HG03103 (cell line): ENCODE data around the gene RMC1.
"Not testable (repeated sequence)": the region's sequence is repeated elsewhere in the genome, so short reads cannot be mapped to it uniquely, and the experiment has no call there.

Experiments used
- ATAC-seq: cut with Tn5 transposase; IDR thresholded peaks from one replicate; pipeline ENCODE4 v1.9.1; 2021; ENCODE audit warnings: low read depth; ENCODE audit not compliant: unreplicated experiment

Gene RMC1

DNA sequence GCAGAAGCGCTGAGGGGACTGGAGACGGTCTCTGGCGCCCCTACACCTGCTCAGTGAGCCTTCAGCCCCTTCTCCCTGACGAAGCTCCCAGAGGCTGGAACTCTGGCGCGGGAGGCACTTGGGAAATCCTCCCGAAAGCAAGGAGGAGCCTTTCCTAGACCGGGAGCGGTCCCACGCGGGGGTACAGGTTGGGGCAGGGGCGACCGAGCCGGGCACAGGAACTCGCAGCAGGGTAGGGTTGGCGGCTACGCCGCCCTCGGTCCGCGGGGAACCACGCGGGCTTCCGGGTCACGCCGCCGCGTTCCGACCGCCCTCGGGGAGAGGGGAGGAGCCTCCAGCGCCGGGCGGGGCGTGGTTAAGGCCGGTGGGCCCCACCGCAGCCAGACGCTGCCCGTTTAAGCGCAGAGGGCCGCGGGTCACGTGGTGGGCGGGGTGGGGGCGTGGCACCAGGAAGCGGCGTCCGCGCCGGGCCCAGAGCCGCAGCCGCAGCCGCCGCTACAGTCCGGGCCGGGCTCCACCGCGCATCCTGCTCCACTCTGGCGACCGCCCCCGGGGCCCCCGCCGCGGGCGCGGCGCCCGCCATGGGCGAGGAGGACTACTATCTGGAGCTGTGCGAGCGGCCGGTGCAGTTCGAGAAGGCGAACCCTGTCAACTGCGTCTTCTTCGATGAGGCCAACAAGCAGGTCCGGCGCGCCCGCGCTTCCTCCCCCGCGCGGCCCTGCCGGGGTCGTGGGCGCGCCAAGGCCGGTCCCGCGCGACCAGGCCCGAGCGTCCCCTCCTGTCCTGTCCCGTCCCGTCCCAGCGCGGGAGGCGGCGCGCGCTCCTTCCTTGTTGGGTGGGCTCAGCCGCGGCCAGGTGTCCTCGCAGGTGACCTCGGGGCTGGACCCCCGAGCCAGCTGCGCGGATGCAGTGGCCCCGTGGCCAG is at the start of gene RMC1:
Gene RMC1 (plus strand): TSS at position 474 of the 925 bp plus-strand sequence. CDS start 108 bp downstream, at position 582.
- ATAC-seq = peak; percentile 68

DNA sequence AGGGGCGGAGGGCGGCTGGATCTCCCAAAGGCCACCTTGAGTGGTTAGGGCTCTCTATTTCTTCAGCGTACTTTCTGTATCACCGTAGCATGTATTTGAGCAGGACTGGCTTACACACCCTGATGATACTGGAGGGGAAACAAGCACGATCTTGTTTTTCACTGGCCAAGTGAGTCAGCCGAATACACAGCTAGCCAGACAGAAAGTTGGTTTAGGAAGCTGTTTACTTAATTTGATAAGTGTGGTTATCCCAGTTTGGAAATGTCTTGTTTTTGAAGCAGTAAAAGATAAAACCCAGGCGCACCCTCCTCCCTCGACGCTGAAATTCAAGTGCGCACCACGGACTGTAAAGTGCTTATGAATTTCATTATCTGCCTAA is 49.6 kb upstream of the RMC1 start:
- no peak for ATAC-seq

DNA sequence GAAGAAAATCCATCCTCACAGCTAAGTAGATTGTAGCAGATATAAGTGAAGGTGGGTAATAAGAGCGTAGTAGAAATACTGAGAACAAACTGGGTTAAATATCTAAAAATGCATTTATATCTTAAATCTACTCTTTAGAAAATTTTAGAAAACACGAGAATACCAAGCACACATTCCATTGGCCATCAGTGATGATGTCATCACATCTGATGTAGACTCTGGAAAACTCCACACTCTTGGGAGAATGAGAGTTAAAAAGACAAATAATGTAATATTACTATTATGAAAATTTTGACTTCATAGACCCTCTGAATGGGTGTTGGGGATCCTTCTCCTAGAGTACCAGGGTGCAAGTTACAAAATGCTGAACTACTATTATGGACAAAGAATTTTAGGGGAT is 46.5 kb upstream of the RMC1 start:
- no peak for ATAC-seq

DNA sequence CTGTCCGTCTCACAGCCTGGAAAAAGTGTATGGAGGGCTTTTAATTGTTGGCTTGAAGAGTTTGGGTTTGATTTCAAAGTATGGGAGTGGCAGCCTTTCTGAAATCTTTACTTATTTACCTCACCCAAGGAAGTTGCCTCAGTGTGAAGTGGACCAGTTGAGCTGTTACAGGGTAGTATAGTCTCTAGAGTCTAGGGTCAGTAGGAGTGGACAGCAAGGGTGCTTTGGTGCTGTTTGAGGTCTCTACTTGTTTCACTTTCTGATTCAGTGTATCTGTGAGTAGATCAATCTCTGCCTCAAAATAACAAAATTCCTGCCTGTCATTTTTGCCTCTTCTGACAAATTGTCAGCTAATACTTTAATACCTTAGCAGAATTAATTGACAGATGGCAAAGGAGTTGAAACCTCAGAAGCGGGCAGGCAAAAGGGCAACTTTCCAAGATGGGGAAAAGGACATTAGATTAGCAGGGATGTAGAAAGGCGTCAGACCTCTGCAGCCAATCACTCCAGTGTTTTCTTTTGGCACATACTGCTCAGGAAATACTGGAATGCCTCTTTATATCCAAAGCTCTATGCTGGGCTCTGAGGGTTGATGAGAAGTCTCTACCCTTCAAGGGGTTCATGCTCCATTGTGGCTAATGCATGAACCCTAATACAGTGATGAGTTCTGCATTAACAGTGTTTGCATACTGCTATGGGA is 44.3 kb upstream of the RMC1 start:
- no peak for ATAC-seq

DNA sequence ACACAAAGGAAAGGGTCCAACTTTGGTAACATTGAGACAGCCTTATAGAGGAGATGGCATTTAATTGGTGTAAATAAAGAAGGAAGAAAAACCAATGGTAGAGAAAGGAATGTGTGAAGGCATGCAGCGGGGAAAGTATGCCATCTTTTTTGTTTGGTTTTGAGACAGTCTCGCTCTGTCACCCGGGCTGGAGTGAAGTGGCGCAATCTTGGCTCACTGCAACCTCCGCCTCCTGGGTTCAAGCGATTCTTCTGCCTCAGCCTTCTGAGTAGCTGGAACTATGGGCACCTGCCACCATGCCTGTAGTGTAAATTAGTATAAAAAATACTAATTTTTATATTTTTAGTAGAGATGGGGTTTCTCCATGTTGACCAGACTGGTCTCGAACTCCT is 43.8 kb upstream of the RMC1 start:
- no peak for ATAC-seq

DNA sequence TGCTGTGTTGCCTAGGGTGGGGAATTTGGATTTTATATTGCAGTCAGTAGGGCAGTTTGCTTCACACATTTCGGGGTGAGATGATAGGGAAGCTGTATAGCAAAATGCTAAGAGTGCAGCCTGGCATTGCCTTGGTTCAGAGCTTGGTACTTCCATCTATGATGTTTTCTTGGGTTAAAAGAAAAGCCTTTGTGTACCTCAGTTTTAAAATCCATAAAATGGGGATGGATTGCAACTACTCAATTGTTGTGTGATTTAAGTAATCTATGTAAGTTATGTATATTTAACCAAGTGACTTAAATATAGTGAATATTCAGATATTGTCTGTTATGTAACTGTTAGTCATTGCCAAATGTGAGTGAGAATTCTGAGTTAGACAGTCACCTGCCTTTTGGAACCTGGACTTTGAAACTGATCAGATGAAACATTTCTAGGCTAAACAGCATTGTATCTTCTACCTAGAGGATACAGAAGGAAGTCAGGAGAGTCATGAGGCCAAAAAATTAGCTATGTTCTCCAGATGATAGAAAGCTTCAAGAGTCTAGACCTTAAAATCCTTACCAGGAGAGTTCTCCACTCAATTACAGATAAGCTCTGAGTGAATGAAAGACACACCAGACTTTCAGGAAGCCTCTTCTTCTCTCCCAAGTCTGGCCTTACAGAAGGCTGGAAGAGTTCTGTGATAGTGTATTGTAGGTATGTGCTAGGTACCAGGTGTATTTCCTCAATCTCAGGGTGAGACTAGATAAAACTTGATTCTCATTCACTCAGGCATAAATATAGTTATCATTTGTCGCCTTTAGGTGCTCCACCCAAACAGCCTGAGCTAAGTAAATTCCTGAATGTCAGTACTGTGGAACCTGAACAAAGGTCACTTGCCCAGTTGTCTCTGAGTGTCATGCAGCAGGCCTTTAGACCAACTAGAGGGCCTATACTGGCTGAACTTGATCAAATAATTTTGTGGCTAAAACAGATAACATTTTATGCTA is 42.7 kb upstream of the RMC1 start:
- no peak for ATAC-seq

DNA sequence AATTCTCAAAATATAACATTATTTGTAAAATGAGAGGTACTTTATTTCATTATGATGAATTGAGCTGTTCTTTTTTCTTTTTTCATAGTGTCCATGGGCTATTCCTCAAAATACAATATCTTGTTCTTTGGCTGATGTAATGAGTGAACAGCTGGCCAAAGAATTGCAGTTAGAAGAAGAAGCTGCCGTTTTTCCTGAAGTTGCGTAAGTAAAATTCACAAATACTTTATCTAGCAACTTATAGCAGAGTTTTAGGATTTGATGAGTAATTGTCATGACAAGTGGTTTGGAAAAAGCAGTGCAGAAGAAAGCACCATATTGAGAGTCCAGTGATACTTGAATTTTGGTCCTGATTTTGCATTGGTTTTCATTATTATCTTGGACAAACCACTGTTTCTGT is 40.4 kb upstream of the RMC1 start:
- ATAC-seq = no peak

DNA sequence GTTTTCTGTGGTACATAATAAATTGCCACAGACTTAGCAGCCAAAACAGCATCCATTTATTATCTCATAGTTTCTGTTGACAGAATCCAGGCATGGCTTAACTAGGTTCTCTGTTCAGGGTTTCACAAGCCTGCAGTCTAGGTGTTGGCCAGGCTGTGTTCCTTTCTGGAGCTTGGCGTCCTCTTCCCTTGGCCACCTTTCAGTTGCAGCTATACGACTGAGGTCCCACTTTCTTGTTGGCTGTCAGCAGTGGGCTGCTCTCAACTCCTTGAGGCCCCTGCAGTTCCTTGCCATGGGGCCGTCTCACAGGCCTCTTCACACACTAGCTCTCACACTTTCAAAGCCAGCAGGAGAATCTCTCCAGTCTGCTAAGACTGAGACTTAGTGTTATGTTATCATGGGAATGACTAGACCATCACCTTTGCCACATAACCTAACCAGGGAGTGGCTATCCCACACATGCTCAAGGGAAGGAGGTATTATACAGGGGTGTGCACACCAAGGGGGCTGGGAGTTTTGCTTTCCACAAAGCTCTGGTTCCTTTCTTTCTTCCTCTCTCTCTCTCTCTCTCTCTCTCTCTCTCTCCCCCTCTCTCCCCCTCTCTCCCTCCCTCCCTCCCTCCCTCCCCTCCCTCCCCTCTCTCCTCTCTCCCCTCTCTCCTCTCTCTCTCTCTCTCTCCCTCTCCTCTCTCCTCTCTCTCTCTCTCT is 34.4 kb upstream of the RMC1 start:
- ATAC-seq = no peak

DNA sequence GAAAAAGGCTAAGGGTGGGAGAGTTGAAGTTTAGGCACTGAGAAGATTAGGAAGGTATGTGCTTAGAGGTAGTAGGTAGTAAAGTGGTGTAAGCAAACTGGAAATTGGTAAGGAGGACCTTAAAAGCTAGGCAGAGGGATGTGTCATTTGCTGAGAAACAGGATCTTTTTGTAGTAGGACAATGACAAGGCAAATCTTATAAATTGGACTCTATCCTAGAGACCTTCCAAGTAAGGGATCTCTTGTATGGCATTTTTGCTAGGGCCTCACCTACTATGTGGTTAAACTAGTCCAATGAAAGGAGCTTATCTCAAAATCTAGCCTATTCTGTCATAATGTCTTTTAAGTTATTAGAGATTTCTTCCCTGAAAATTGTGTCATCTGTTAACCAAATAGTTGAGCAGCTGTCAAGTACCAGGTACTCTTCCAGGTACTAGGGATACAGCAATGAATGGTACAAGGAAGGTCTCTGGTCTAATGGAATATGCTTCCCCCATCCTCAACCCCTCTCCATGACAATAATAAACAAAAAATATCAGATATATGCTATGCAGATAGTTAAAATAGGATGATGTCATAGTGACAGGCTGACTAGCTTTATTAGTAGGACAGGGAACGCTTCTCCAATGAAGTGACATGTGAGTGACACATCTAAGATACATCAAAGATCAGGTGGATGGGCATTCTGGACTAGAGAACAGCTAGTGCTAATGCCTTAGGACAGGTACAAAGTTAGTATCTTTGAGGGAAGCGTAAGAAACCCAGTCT is 32.5 kb upstream of the RMC1 start:
- ATAC-seq = no peak

DNA sequence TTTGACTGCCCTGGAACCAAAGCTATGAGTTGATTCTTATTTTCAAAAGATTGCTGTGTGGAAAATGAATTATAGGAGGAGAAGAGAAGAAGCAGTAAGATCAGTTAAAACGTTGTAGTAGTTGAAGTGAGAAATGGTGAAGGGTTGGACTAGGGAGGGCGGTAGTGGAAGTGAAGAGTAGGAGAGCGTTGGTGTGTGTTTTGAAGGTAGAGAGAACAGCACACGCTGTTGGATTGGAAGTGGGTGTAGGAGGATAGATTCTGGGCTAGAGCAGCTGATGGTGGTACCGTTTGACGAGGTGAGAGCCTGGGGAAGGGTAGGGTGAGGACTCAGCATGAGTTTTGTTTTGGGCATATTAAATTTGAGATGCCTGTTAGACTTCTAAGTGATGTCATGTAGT is 31.8 kb upstream of the RMC1 start:
- no peak for ATAC-seq

DNA sequence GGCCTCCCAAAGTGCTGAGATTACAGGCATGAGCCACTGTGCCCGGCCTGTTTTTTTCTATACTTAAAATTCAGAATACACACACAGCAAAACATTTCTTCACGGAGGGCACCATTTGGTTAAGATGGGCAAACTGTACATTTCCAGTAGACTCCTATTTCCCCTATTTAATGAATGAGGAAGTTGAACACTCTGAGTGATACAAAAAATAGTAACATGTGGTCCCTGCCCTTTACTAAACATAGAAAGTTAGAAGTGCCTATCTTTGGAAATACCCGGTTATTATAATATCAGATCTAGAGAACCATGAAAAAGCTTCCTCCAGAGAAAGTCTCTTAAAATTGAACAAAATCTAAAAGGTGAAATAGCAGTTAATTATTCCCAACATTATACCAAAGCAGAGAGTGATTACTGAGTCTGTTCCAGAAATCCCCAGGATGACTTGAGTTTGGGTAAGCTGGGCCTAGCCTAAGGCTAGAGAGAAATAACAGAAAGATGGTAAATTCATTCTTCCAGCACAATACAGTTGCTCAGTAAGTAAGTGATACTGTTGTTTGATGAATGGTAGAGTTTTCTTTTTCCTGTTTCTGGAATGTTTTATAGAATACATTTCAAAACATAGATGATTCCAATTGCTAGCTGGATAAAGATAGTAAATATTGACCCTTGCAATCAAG is 23.3 kb upstream of the RMC1 start:
- no peak for ATAC-seq

DNA sequence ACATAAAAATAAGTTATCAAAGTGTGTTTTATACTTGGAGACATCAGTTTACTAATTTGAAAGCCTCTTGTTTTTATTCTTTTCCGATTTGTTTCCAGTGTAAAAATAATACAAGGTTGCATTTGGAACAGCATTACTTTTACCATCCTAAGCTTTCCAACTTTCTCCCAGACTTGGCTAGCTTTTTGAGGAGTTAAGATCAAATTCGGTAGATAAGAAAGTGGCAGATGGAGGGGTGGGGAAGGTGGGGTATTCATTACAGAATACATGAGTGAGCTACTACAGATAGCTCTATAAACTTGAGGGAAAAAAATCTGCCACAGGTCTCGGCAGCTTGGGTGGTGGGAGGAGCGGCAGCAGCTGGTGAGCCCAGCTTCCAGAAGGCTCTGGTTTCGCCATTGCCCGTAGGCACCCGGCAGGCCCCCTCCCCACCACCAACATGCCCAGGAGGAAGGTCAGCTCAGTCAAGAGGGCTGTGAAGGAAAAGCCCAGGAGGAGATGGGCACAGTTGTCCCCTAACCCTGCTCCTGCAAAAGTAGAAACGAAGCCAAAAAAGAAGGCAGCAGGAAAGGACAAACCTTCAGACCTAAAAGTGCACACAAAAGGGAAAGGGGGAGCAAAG is 18.6 kb upstream of the RMC1 start:
- no peak for ATAC-seq

DNA sequence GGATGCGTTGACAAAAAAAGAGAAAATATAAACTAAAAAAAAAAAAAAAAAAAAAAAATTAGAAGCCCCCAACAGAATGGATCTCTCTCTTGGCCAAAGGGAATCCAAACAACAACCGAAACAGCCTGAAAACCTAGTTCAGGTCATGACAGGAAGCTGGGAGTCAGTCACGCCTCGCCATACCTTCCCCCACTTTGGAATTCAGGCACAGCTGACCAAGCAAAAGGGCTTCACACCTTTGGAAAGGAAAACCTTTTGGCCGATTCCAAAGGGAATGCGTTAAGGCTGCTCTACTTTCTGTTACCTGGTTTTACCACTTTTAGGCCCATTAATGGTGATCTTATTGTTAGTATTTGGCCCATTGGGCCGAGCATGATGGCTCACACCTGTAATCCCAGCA is 17.9 kb upstream of the RMC1 start:
- no peak for ATAC-seq

DNA sequence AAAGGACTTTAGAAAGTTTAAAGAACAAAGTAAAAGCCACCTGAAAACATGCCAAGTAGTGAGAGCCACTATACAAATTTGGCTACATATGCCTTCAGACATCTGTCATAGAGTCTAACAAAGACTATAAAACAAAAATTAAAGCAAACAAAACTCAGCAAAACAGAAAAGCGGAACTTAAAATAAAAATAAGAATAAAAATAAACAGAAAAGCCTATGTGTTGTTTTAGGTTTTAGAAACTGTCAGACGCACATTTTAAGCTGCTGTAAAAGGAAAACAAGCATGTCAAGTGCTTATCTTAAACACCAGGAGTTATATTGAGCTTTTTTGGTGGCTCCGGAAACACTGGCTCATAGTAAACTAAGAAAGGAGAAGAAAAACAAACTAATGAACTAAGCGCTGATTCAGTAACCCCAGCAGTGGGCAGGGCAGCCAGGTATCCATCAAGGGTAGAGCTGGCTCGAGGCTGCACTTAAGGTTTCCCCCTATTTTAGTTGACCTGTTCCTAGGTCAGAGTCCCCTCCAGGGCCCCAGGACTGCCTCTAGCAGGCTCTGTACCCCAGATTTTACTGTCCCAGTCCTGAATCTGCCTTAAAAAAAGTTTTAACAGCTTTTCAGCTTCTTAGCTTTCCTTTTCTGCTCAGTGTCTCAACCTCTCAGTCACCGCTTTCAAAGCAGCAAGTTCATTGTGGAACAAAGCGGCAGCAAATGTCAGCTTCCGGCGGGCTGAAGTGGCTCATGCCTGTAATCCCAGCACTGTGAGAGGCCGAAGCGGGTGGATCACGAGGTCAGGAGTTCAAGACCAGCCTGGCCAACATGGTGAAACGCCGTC is 15.4 kb upstream of the RMC1 start:
- peak; percentile 65 for ATAC-seq

DNA sequence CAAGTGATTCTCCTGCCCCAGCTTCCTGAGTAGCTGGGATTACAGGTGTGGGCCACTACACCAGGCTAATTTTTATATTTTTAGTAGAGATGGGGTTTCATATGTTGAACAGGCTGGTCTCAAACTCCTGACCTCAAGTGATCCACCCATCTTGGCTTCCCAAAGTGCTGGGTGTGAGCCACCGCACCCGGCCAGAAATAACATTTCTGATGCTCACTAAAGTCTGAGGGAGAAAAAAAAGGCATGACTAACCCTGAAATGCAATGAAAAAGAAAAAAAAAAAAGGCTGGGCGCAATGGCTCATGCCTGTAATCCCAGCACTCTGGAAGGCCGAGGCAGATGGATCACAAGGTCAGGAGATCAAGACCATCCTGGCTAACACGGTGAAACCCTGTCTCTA is 13.7 kb upstream of the RMC1 start:
- not testable (repeated sequence) for ATAC-seq

DNA sequence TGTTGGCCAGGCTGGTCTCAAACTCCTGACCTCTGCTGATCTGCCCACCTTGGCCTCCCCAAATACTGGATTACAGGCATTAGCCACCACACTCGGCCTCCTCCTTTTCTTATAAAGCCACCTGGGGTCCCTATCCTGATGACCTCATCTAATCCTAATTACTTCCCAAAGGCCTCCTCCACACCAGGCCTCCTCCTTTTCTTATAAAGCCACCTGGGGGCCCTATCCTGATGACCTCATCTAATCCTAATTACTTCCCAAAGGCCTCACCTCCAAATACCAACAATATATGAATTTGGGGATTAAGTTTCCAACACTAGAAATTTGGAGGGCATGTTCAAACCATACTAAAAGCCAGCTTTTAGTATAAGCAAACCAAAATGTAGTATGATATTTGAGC is 9.7 kb upstream of the RMC1 start:
- no peak for ATAC-seq

DNA sequence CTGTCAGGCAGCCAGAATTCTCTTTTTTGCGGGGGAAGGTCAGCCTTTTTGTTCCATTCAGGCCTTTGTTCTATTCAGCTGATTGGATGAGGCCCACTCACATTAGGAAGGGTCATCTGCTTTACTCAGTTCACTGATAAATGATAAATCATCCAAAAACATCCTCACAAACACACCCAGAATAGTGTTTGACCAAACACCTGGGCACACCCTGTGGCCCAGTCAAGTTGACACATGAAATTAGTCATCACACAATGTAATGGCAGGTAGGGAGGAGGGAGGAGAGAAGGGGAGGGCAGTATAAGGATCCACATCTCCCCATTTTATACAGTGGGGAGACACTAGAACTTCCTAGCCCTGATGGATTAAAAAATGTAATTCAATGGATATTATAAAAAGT is 8.3 kb upstream of the RMC1 start:
- ATAC-seq = no peak
